Adipocyte (in vitro differentiated cells): ENCODE data around the gene CHORDC1.
A peak's percentile ranks its signal among the peaks of the same experiment; 100 is the strongest.

Experiments
- DNase-seq: peaks from one replicate; pipeline ENCODE4 v3.0.0-alpha.2; 2015; ENCODE audit warnings: low read depth
- H3K27me3 ChIP-seq: replicated peaks from 2 replicates; pipeline ENCODE4 v1.7.0; 2013; ENCODE audit warnings: mild to moderate bottlenecking, low read length, moderate library complexity; ENCODE audit not compliant: control insufficient read depth, insufficient read depth
- H3K36me3 ChIP-seq: 2 replicates; pipeline ENCODE4 v1.7.0; 2013; ENCODE audit warnings: low read length, mild to moderate bottlenecking, moderate library complexity; ENCODE audit not compliant: control insufficient read depth, insufficient read depth, severe bottlenecking
- H3K4me1 ChIP-seq: 2 replicates; pipeline ENCODE4 v1.7.0; 2013; ENCODE audit warnings: mild to moderate bottlenecking, low read length, moderate library complexity; ENCODE audit not compliant: control insufficient read depth, insufficient read depth
- H3K4me3 ChIP-seq: 2 replicates; pipeline ENCODE4 v1.7.0; 2013; ENCODE audit warnings: mild to moderate bottlenecking, low read length, moderate library complexity
- H3K9ac ChIP-seq: 2 replicates; pipeline ENCODE4 v1.7.0; 2013; ENCODE audit warnings: mild to moderate bottlenecking, low read length, moderate library complexity
- H3K9me3 ChIP-seq: 2 replicates; pipeline ENCODE4 v1.7.0; 2013; ENCODE audit warnings: mild to moderate bottlenecking, low read length, moderate library complexity; ENCODE audit not compliant: control insufficient read depth

The CHORDC1 gene

GRCh38 chr11:90222459-90223247, at the start of gene CHORDC1:
CHORDC1 (minus strand) TSS chr11:90223049; CDS start chr11:90222954, 95 bp downstream.
- Histone ChIP-seq H3K4me1 (peaks cover 35% of the 10 kb centered on the region), H3K36me3 (no peaks in the 10 kb centered on the region), H3K27me3 (no peaks in the 10 kb centered on the region), H3K9ac (peak within 1 kb of the TSS; percentile 94), H3K9me3 (no peaks in the 10 kb centered on the region), H3K4me3 (peak within 1 kb of the TSS; percentile 93)
- peak; percentile 95 for DNase-seq

GRCh38 chr11:90257158-90257525, 34.3 kb upstream of the CHORDC1 start:
- Histone ChIP-seq H3K27me3 (peaks cover 2% of the 10 kb centered on the region), H3K36me3 (no peaks in the 10 kb centered on the region), H3K4me3 (no peak overlapping the region), H3K4me1 (no peaks in the 10 kb centered on the region), H3K9ac (no peak overlapping the region), H3K9me3 (no peaks in the 10 kb centered on the region)
- no peak for DNase-seq

- H3K36me3 ChIP-seq = no peaks in the 10 kb centered on the region
- no peak overlapping the region for H3K4me3 ChIP-seq
- no peak for DNase-seq
- H3K9me3 ChIP-seq = no peaks in the 10 kb centered on the region
- peaks cover 2% of the 10 kb centered on the region for H3K27me3 ChIP-seq
- no peak overlapping the region for H3K9ac ChIP-seq
- H3K4me1 ChIP-seq = no peaks in the 10 kb centered on the region
Measured at GRCh38 chr11:90256404-90257157, 33.7 kb upstream of the CHORDC1 start.

- no peaks in the 10 kb centered on the region for H3K4me1 ChIP-seq
- no peaks in the 10 kb centered on the region for H3K9me3 ChIP-seq
Measured at GRCh38 chr11:90254065-90254464, 31.2 kb upstream of the CHORDC1 start.

GRCh38 chr11:90252053-90252452, 29.2 kb upstream of the CHORDC1 start:
- H3K4me3 ChIP-seq = no peak overlapping the region
- no peak for DNase-seq
- H3K9ac ChIP-seq = no peak overlapping the region

More at GRCh38 chr11:90254065-90254464, 31.2 kb upstream of the CHORDC1 start:
- Histone ChIP-seq H3K36me3 (no peaks in the 10 kb centered on the region), H3K4me3 (no peak overlapping the region), H3K27me3 (peaks cover 2% of the 10 kb centered on the region), H3K9ac (no peak overlapping the region)
- DNase-seq = no peak

GRCh38 chr11:90251599-90251998, 28.8 kb upstream of the CHORDC1 start:
- H3K36me3 ChIP-seq = no peaks in the 10 kb centered on the region
- H3K4me3 ChIP-seq = no peak overlapping the region
- DNase-seq = no peak
- H3K4me1 ChIP-seq = no peaks in the 10 kb centered on the region
- H3K9ac ChIP-seq = no peak overlapping the region
- H3K9me3 ChIP-seq = no peaks in the 10 kb centered on the region
- H3K27me3 ChIP-seq = no peaks in the 10 kb centered on the region

More at GRCh38 chr11:90252053-90252452, 29.2 kb upstream of the CHORDC1 start:
- Histone ChIP-seq H3K4me1 (no peaks in the 10 kb centered on the region), H3K27me3 (peaks cover under 1% of the 10 kb centered on the region), H3K9me3 (no peaks in the 10 kb centered on the region), H3K36me3 (no peaks in the 10 kb centered on the region)

- no peaks in the 10 kb centered on the region for H3K36me3 ChIP-seq
- H3K27me3 ChIP-seq = no peaks in the 10 kb centered on the region
- DNase-seq = no peak
- no peaks in the 10 kb centered on the region for H3K4me1 ChIP-seq
- no peak overlapping the region for H3K9ac ChIP-seq
- H3K9me3 ChIP-seq = no peaks in the 10 kb centered on the region
- H3K4me3 ChIP-seq = no peak overlapping the region
Measured at GRCh38 chr11:90250970-90251369, 28.1 kb upstream of the CHORDC1 start.

GRCh38 chr11:90246468-90246867, 23.6 kb upstream of the CHORDC1 start:
- no peak overlapping the region for H3K4me3 ChIP-seq
- H3K27me3 ChIP-seq = no peaks in the 10 kb centered on the region
- no peaks in the 10 kb centered on the region for H3K9me3 ChIP-seq
- no peak for DNase-seq
- H3K9ac ChIP-seq = no peak overlapping the region
- no peaks in the 10 kb centered on the region for H3K36me3 ChIP-seq
- no peaks in the 10 kb centered on the region for H3K4me1 ChIP-seq

- H3K9me3 ChIP-seq = no peaks in the 10 kb centered on the region
- H3K4me1 ChIP-seq = no peaks in the 10 kb centered on the region
- DNase-seq = no peak
- no peaks in the 10 kb centered on the region for H3K36me3 ChIP-seq
- no peak overlapping the region for H3K4me3 ChIP-seq
- no peaks in the 10 kb centered on the region for H3K27me3 ChIP-seq
- no peak overlapping the region for H3K9ac ChIP-seq
Measured at GRCh38 chr11:90243534-90243933, 20.7 kb upstream of the CHORDC1 start.

- no peak for DNase-seq
- no peaks in the 10 kb centered on the region for H3K36me3 ChIP-seq
- H3K9ac ChIP-seq = no peak overlapping the region
- no peaks in the 10 kb centered on the region for H3K9me3 ChIP-seq
- H3K4me3 ChIP-seq = no peak overlapping the region
- no peaks in the 10 kb centered on the region for H3K27me3 ChIP-seq
- no peaks in the 10 kb centered on the region for H3K4me1 ChIP-seq
Measured at GRCh38 chr11:90242894-90243416, 20.1 kb upstream of the CHORDC1 start.

GRCh38 chr11:90241414-90241813, 18.6 kb upstream of the CHORDC1 start:
- no peak for DNase-seq
- no peaks in the 10 kb centered on the region for H3K4me1 ChIP-seq
- no peaks in the 10 kb centered on the region for H3K9me3 ChIP-seq
- H3K4me3 ChIP-seq = no peak overlapping the region
- H3K9ac ChIP-seq = no peak overlapping the region
- no peaks in the 10 kb centered on the region for H3K36me3 ChIP-seq
- no peaks in the 10 kb centered on the region for H3K27me3 ChIP-seq
